SK-N-SH treated with all-trans-retinoic acid at 6 μM for 48 hours (cell line): ENCODE results near the gene RIPOR3.

Source experiments
- ATAC-seq: fragments of 200-7000 bp; cut with Tn5 transposase; 3 replicates; pipeline ENCODE4 v1.9.1; 2020; ENCODE audit warnings: mild to moderate bottlenecking, moderate library complexity
- CSRNP3 ChIP-seq: fragments of 250-450 bp; sonication (Bioruptor Pico); IDR thresholded peaks from 2 replicates; pipeline ENCODE4 v1.5.1; 2021; ENCODE audit warnings: mild to moderate bottlenecking, moderate library complexity
- ISL1 ChIP-seq: fragments of 250-450 bp; sonication (Bioruptor Pico); IDR thresholded peaks from 2 replicates; pipeline ENCODE4 v2.1.2; 2022; ENCODE audit warnings: mild to moderate bottlenecking, moderate library complexity
- OSR1 ChIP-seq: fragments of 250-450 bp; sonication (Bioruptor Pico); IDR thresholded peaks from 2 replicates; pipeline ENCODE4 v1.8.0; 2022; ENCODE audit warnings: moderate library complexity, mild to moderate bottlenecking, inconsistent platforms
- PATZ1 ChIP-seq: fragments of 250-450 bp; sonication (Bioruptor Pico); IDR thresholded peaks from 2 replicates; pipeline ENCODE4 v1.8.0; 2020; ENCODE audit warnings: mild to moderate bottlenecking, moderate library complexity, borderline replicate concordance
- RARB ChIP-seq: fragments of 250-450 bp; sonication (Bioruptor Pico); IDR thresholded peaks from 2 replicates; pipeline ENCODE4 v1.8.0; 2021; ENCODE audit warnings: mild to moderate bottlenecking, moderate library complexity
- SNAI2 ChIP-seq: fragments of 250-450 bp; sonication (Bioruptor Pico); IDR thresholded peaks from 2 replicates; pipeline ENCODE4 v1.5.0; 2020; ENCODE audit warnings: mild to moderate bottlenecking, moderate library complexity
- TOX ChIP-seq: fragments of 250-450 bp; sonication (Bioruptor Pico); IDR thresholded peaks from 2 replicates; pipeline ENCODE4 v1.8.0; 2021; ENCODE audit warnings: mild to moderate bottlenecking, moderate library complexity, borderline replicate concordance
- ZC3H10 ChIP-seq: fragments of 250-450 bp; sonication (Bioruptor Pico); IDR thresholded peaks from 2 replicates; pipeline ENCODE4 v1.5.1; 2021; ENCODE audit warnings: mild to moderate bottlenecking, moderate library complexity
- ZFP3 ChIP-seq: fragments of 250-450 bp; sonication (Bioruptor Pico); IDR thresholded peaks from 2 replicates; pipeline ENCODE4 v1.5.0; 2020; ENCODE audit warnings: mild to moderate bottlenecking, moderate library complexity
- ZNF70 ChIP-seq: fragments of 450-650 bp; formaldehyde crosslinking; IDR thresholded peaks from 2 replicates; pipeline ENCODE4 v1.5.0; 2020; ENCODE audit warnings: mild to moderate bottlenecking, moderate library complexity
- TF ChIP-seq, protein P1 (sequence below): fragments of 250-450 bp; sonication (Bioruptor Pico); IDR thresholded peaks from 2 replicates; pipeline ENCODE4 v1.8.0; 2021; ENCODE audit warnings: low read depth, mild to moderate bottlenecking, moderate library complexity, borderline replicate concordance

RIPOR3 gene, protein sequence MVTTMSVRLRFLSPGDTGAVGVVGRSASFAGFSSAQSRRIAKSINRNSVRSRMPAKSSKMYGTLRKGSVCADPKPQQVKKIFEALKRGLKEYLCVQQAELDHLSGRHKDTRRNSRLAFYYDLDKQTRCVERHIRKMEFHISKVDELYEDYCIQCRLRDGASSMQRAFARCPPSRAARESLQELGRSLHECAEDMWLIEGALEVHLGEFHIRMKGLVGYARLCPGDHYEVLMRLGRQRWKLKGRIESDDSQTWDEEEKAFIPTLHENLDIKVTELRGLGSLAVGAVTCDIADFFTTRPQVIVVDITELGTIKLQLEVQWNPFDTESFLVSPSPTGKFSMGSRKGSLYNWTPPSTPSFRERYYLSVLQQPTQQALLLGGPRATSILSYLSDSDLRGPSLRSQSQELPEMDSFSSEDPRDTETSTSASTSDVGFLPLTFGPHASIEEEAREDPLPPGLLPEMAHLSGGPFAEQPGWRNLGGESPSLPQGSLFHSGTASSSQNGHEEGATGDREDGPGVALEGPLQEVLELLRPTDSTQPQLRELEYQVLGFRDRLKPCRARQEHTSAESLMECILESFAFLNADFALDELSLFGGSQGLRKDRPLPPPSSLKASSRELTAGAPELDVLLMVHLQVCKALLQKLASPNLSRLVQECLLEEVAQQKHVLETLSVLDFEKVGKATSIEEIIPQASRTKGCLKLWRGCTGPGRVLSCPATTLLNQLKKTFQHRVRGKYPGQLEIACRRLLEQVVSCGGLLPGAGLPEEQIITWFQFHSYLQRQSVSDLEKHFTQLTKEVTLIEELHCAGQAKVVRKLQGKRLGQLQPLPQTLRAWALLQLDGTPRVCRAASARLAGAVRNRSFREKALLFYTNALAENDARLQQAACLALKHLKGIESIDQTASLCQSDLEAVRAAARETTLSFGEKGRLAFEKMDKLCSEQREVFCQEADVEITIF

GRCh38 chr20:50690650-50691572 is at the start of gene RIPOR3:
TSS of gene RIPOR3 (minus strand) at chr20:50691542. CDS start at chr20:50691128, 414 bp downstream.
- TF ChIP-seq ZNF70 (CRISPR knock-in tag), result 0 out of 2 replicates have a peak, but pooled peaks have one; percentile 65
- no peak for TF ChIP-seq OSR1 (CRISPR knock-in tag)
- TF ChIP-seq PATZ1 (CRISPR knock-in tag), result 0 out of 2 replicates have a peak, but pooled peaks have one; percentile 92
- no peak for TF ChIP-seq ZC3H10 (CRISPR knock-in tag)

GRCh38 chr20:50737352-50737751 is 46.0 kb upstream of the RIPOR3 start:
- no peak for TF ChIP-seq ZNF70 (CRISPR knock-in tag)
- ATAC-seq, result no peak

More at GRCh38 chr20:50690650-50691572, at the start of gene RIPOR3:
- peak; percentile 80 for ATAC-seq

GRCh38 chr20:50735813-50736212 is 44.5 kb upstream of the RIPOR3 start:
- ATAC-seq, result no peak
- TF ChIP-seq CSRNP3 (no peak), ZFP3 (CRISPR knock-in tag) (0 out of 2 replicates have a peak, but pooled peaks have one; percentile 32)

- no peak for TF ChIP-seq ZFP3 (CRISPR knock-in tag)
- TF ChIP-seq, protein P1, sequence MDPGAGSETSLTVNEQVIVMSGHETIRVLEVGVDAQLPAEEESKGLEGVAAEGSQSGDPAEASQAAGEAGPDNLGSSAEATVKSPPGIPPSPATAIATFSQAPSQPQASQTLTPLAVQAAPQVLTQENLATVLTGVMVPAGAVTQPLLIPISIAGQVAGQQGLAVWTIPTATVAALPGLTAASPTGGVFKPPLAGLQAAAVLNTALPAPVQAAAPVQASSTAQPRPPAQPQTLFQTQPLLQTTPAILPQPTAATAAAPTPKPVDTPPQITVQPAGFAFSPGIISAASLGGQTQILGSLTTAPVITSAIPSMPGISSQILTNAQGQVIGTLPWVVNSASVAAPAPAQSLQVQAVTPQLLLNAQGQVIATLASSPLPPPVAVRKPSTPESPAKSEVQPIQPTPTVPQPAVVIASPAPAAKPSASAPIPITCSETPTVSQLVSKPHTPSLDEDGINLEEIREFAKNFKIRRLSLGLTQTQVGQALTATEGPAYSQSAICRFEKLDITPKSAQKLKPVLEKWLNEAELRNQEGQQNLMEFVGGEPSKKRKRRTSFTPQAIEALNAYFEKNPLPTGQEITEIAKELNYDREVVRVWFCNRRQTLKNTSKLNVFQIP (CRISPR knock-in tag), result no peak
- no peak for TF ChIP-seq ISL1 (CRISPR knock-in tag)
- TF ChIP-seq OSR1 (CRISPR knock-in tag), result no peak
- no peak for TF ChIP-seq CSRNP3
- no peak for TF ChIP-seq SNAI2 (CRISPR knock-in tag)
- TF ChIP-seq TOX, result no peak
- TF ChIP-seq RARB, result no peak
- TF ChIP-seq ZNF70 (CRISPR knock-in tag), result no peak
- no peak for ATAC-seq
Measured at GRCh38 chr20:50734730-50735679, 43.7 kb upstream of the RIPOR3 start.
